HCT116 (cell line): ENCODE data around the gene UBE2V1.

Experiments
- CEBPB ChIP-seq: IDR thresholded peaks from 2 replicates; pipeline ENCODE4 v1.6.1; 2012; ENCODE audit warnings: low read depth
- CTCF ChIP-seq, 3 experiments: fragments of 200-600 bp in 1 of 3; sonication (generic) in 1 of 3; IDR thresholded peaks in 2 of 3; conservative IDR thresholded peaks in 1 of 3; 2 replicates each; pipeline ENCODE4 v1.5.1; 2012 to 2017; ENCODE audit warnings: low read depth in 2 of 3, low read length in 2 of 3, antibody characterized with exemption in 1 of 3, borderline replicate concordance in 1 of 3, control low read depth in 1 of 3, mild to moderate bottlenecking in 1 of 3, mixed read lengths in 1 of 3, mixed run types in 1 of 3, moderate library complexity in 1 of 3; ENCODE audit not compliant: insufficient read depth in 1 of 3
- EZH2 ChIP-seq: fragments of 200-600 bp; sonication (generic); IDR thresholded peaks from 2 replicates; pipeline ENCODE4 v1.6.1; 2017; ENCODE audit warnings: antibody characterized with exemption, mixed run types
- EZH2phosphoT487 ChIP-seq: fragments of 200-600 bp; IDR thresholded peaks from 2 replicates; pipeline ENCODE4 v1.6.1; 2018; ENCODE audit warnings: antibody characterized with exemption, borderline replicate concordance
- JUND ChIP-seq: IDR thresholded peaks from 2 replicates; pipeline ENCODE4 v1.6.1; 2012
- MAX ChIP-seq: IDR thresholded peaks from 2 replicates; pipeline ENCODE4 v1.6.1; 2012
- POLR2A ChIP-seq: IDR thresholded peaks from 2 replicates; pipeline ENCODE4 v1.7.0; 2011; ENCODE audit warnings: borderline replicate concordance; ENCODE audit not compliant: insufficient read depth, insufficient read length; ENCODE audit errors: extremely low read depth
- POLR2AphosphoS5 ChIP-seq: IDR thresholded peaks from 2 replicates; pipeline ENCODE4 v1.6.1; 2011; ENCODE audit warnings: mild to moderate bottlenecking, low read depth, low read length, moderate library complexity
- REST ChIP-seq: IDR thresholded peaks from 2 replicates; pipeline ENCODE4 v1.6.1; 2012; ENCODE audit warnings: low read depth
- TCF7L2 ChIP-seq: IDR thresholded peaks from 2 replicates; pipeline ENCODE4 v1.7.0; 2011; ENCODE audit warnings: borderline replicate concordance, inconsistent platforms; ENCODE audit not compliant: insufficient read depth, insufficient read length; ENCODE audit errors: extremely low read depth
- YY1 ChIP-seq: IDR thresholded peaks from 2 replicates; pipeline ENCODE4 v1.6.1; 2011; ENCODE audit warnings: low read length, low read depth, moderate library complexity, mild to moderate bottlenecking; ENCODE audit not compliant: insufficient replicate concordance; ENCODE audit errors: extremely low read depth
- ZBTB33 ChIP-seq: IDR thresholded peaks from 2 replicates; pipeline ENCODE4 v1.6.1; 2011; ENCODE audit warnings: mild to moderate bottlenecking, low read length, moderate library complexity; ENCODE audit not compliant: insufficient replicate concordance; ENCODE audit errors: extremely low read depth

- TF ChIP-seq POLR2A (no peak), JUND (no peak), MAX (no peak), ZBTB33 (no peak), EZH2phosphoT487 (no peak), POLR2AphosphoS5 (no peak), CTCF (IDR thresholded peaks at IDR 0.05 in 2 of 3, conservative IDR thresholded peaks at IDR 0.05 in 1 of 3; ENCODE audit: borderline replicate concordance in 1 of 3, insufficient read depth in 1 of 3, low read depth in 2 of 3, low read length in 2 of 3) (no peak), CEBPB (no peak), YY1 (no peak), REST (no peak), TCF7L2 (no peak), EZH2 (no peak)
Measured at GRCh38 chr20:50127587-50128519, 14.9 kb upstream of the UBE2V1 start.
